ENCODE measurements around the gene VWC2.

GRCh38 chr7:49893131-49893530, 119.7 kb downstream of the VWC2 start:
- TF ChIP-seq POLR2A (IDR thresholded peaks at IDR 0.05) (no peak), CTCF (IDR thresholded peaks at IDR 0.05) (no peak), POLR2AphosphoS5 (IDR thresholded peaks at IDR 0.05; ENCODE audit: insufficient read depth in 1 of 2, low read depth in 1 of 2) (no peak)
